Mesendoderm (in vitro differentiated cells): ENCODE results near the gene GPBAR1.

Experiments used
- DNase-seq: peaks from one replicate; pipeline ENCODE4 v3.0.0; 2013
- H2AK5ac ChIP-seq: 2 replicates; pipeline ENCODE4 v1.6.1; 2013; ENCODE audit warnings: low read length, inconsistent platforms
- H2BK120ac ChIP-seq: 2 replicates; pipeline ENCODE4 v1.6.1; 2013; ENCODE audit warnings: low read depth, mild to moderate bottlenecking, low read length, moderate library complexity, mixed read lengths
- H2BK15ac ChIP-seq: replicated peaks from 2 replicates; pipeline ENCODE4 v1.6.1; 2013; ENCODE audit warnings: low read depth, mild to moderate bottlenecking, moderate library complexity
- H2BK5ac ChIP-seq: 2 replicates; pipeline ENCODE4 v1.6.1; 2013; ENCODE audit warnings: low read length, inconsistent platforms
- H3K18ac ChIP-seq: 2 replicates; pipeline ENCODE4 v1.6.1; 2013; ENCODE audit warnings: mild to moderate bottlenecking, low read length, mixed read lengths
- H3K23ac ChIP-seq: one replicate; pipeline ENCODE4 v1.6.1; 2013; ENCODE audit warnings: low read length
- H3K27ac ChIP-seq: 2 replicates; pipeline ENCODE4 v1.5.1; 2013; ENCODE audit warnings: low read depth, mild to moderate bottlenecking, inconsistent platforms, low read length, moderate library complexity
- H3K27me3 ChIP-seq: 2 replicates; pipeline ENCODE4 v1.6.1; 2013; ENCODE audit warnings: low read length, control low read depth, mild to moderate bottlenecking, inconsistent platforms; ENCODE audit not compliant: insufficient read depth, poor library complexity
- H3K36me3 ChIP-seq: 2 replicates; pipeline ENCODE4 v1.6.1; 2013; ENCODE audit warnings: low read length, inconsistent platforms; ENCODE audit not compliant: control insufficient read depth, insufficient read depth
- H3K4ac ChIP-seq: one replicate; pipeline ENCODE4 v1.6.1; 2013; ENCODE audit warnings: low read depth, mild to moderate bottlenecking, low read length, moderate library complexity
- H3K4me1 ChIP-seq: 2 replicates; pipeline ENCODE4 v1.6.1; 2013; ENCODE audit warnings: low read depth, low read length, inconsistent platforms; ENCODE audit not compliant: control insufficient read depth
- H3K4me2 ChIP-seq: 2 replicates; pipeline ENCODE4 v1.6.1; 2013; ENCODE audit warnings: low read length
- H3K4me3 ChIP-seq: 2 replicates; pipeline ENCODE4 v1.5.1; 2013; ENCODE audit warnings: mild to moderate bottlenecking, low read length
- H3K56ac ChIP-seq: one replicate; pipeline ENCODE4 v1.6.1; 2013; ENCODE audit warnings: low read length
- H3K79me1 ChIP-seq: 2 replicates; pipeline ENCODE4 v1.6.1; 2013; ENCODE audit warnings: low read length, inconsistent platforms
- H3K79me2 ChIP-seq: 2 replicates; pipeline ENCODE4 v1.6.1; 2013; ENCODE audit warnings: mild to moderate bottlenecking, low read length; ENCODE audit not compliant: control insufficient read depth, insufficient read depth
- H3K9ac ChIP-seq: 2 replicates; pipeline ENCODE4 v1.6.1; 2013; ENCODE audit warnings: low read length, inconsistent platforms
- H4K5ac ChIP-seq: one replicate; pipeline ENCODE4 v1.6.1; 2013; ENCODE audit warnings: low read length
- H4K8ac ChIP-seq: one replicate; pipeline ENCODE4 v1.6.1; 2013; ENCODE audit warnings: low read depth, mild to moderate bottlenecking, control low read depth, low read length, moderate library complexity
- WGBS: extraction: QIAGEN DNeasy Blood & Tissue Kit; methylation state at CpG from one replicate; pipeline ENCODE4 v1.1.7; 2013; ENCODE audit warnings: low lambda C conversion rate, missing lambda C conversion rate; ENCODE audit not compliant: insufficient coverage; ENCODE audit errors: extremely low coverage; 5-methylcytosine and 5-hydroxymethylcytosine counted together

GPBAR1 gene

DNA sequence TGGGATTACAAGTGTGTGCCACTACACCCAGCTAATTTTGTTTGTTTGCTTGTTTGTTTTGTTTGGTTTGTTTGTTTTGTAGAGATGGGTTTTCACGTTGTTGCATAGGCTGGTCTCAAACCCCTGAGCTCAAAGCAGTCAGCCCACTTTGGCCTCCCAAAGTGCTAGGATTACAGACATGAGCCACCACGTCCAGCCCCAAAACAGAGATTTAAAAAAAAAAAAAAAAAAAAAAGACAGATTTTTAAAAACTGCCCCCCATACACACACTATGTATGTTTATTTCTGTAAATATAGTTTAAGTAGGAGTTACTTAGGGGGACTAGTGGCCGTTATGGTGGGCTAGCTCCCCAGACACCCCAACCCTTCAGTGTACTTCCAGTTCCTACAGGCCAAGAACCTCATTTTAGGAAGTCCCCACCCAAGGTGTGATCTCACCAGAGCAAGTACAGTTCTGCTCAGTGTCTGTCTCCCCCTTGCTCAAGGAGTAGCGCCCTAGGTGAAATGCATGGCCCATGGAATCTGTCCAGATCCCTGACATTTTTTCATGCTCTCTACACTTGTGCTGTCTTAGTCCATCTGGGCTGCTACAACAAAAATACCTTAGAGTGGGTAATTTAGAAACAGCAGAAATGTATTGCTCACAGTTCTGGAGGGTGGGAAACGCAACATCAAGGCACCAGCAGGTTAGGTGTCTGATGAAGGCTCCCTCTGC, 33.1 kb downstream of the GPBAR1 start:
- Histone ChIP-seq H3K9ac (no peak overlapping the region), H3K18ac (no peak overlapping the region), H2AK5ac (no peak overlapping the region), H2BK15ac (no peak overlapping the region), H3K4me3 (no peak overlapping the region), H2BK120ac (no peak overlapping the region), H3K4me2 (no peak overlapping the region), H3K4me1 (peaks cover 7% of the 10 kb centered on the region), H3K4ac (no peak overlapping the region), H4K8ac (no peak overlapping the region), H4K5ac (no peak overlapping the region), H3K23ac (no peak overlapping the region), H2BK5ac (no peak overlapping the region), H3K36me3 (no peaks in the 10 kb centered on the region), H3K27ac (no peak overlapping the region), H3K27me3 (no peaks in the 10 kb centered on the region), H3K79me1 (peaks cover 2% of the 10 kb centered on the region), H3K79me2 (no peaks in the 10 kb centered on the region), H3K56ac (no peak overlapping the region)
- no CpG with 5 or more reads among the region's 5 CpGs for WGBS
- no peak for DNase-seq

DNA sequence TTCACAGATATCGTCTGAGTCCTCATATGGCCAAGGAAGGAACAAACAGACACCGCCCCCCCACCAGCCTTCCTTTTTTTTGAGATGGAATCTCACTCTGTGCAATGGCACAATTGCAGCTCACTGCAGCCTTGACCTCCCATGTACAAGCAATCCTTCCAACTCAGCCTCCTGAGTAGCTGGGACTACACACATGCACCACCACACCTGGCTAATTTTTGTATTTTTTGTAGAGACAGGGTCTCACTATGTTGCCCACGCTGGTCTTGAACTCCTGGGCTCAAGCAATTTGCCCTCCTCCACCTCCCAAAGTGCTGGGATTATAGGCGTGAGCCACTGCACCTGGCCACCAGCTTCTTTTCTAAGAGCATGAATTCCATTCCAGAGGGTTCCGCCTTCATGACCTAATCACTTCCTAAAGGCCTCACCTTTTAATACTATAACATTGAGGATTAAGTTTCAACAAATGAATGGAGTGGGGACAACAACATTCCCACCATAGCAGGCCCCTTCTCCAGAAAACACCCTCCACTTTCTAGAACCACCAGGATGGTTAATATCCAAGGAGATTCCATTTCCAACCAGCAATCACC, 33.7 kb downstream of the GPBAR1 start:
- Histone ChIP-seq H3K4me1 (peaks cover 7% of the 10 kb centered on the region), H2BK120ac (no peak overlapping the region), H3K36me3 (no peaks in the 10 kb centered on the region), H3K27ac (no peak overlapping the region), H4K8ac (no peak overlapping the region), H3K4me2 (no peak overlapping the region), H3K4ac (no peak overlapping the region), H3K56ac (no peak overlapping the region), H2AK5ac (no peak overlapping the region), H3K79me1 (peaks cover 2% of the 10 kb centered on the region), H3K4me3 (no peak overlapping the region), H3K27me3 (no peaks in the 10 kb centered on the region), H4K5ac (no peak overlapping the region), H2BK5ac (no peak overlapping the region), H3K23ac (no peak overlapping the region), H3K18ac (no peak overlapping the region), H3K9ac (no peak overlapping the region), H2BK15ac (no peak overlapping the region), H3K79me2 (no peaks in the 10 kb centered on the region)
- WGBS: no CpG with 5 or more reads among the region's 5 CpGs
- DNase-seq: no peak

DNA sequence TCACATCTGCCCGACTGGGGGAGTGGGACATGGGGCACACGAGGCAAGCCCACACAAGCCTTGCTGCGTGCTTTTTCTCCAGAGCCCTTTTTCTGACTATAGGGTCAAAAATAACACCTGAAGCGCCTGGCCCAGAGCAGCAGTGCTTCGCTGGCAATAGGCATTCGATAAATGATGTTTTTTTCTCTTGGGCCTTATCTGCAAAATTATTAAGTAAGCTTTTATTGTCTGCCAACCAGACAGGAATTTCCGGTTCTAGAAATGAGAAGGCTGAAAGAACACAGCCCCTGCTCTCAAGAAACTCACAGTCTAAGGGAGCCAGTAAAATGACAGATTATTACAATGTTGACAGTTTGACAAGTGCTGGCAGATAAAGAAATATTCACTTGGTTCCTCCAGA, 34.2 kb downstream of the GPBAR1 start:
- no peak overlapping the region for H3K56ac ChIP-seq
- H3K23ac ChIP-seq: no peak overlapping the region
- H2BK5ac ChIP-seq: no peak overlapping the region
- H3K4me2 ChIP-seq: no peak overlapping the region
- no peak overlapping the region for H2BK120ac ChIP-seq
- H3K9ac ChIP-seq: no peak overlapping the region
- no peaks in the 10 kb centered on the region for H3K36me3 ChIP-seq
- H2AK5ac ChIP-seq: no peak overlapping the region
- no peak for DNase-seq
- no CpG with 5 or more reads among the region's 7 CpGs for WGBS
- no peak overlapping the region for H3K4me3 ChIP-seq
- H3K79me1 ChIP-seq: peaks cover 2% of the 10 kb centered on the region
- H2BK15ac ChIP-seq: no peak overlapping the region
- no peak overlapping the region for H4K5ac ChIP-seq
- H3K27me3 ChIP-seq: no peaks in the 10 kb centered on the region
- no peak overlapping the region for H4K8ac ChIP-seq
- no peak overlapping the region for H3K4ac ChIP-seq
- no peak overlapping the region for H3K27ac ChIP-seq
- no peak overlapping the region for H3K18ac ChIP-seq
- H3K4me1 ChIP-seq: peaks cover 3% of the 10 kb centered on the region
- H3K79me2 ChIP-seq: no peaks in the 10 kb centered on the region

DNA sequence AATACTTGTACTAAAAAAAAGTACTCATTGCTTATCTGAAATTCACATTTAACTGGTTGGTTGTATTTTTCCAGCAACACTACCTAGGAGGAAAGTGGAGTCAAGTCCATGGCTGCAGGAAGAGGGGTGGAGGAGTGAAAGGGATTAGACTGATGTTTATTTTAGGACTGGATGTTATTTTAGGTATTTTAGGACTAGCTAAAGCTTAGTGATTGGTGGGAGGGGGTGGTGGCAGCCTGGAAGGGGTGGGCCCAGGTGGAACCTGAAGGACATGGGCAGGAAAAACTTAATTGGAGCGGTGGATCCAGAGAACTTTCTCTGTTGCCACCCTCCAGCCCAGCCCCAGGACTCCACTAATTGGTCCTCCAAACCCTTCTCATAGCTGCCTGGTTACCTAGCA, 35.4 kb downstream of the GPBAR1 start:
- no peaks in the 10 kb centered on the region for H3K79me2 ChIP-seq
- no peak overlapping the region for H4K8ac ChIP-seq
- H2BK120ac ChIP-seq: no peak overlapping the region
- H3K79me1 ChIP-seq: no peaks in the 10 kb centered on the region
- no peaks in the 10 kb centered on the region for H3K27me3 ChIP-seq
- H3K18ac ChIP-seq: no peak overlapping the region
- no peak overlapping the region for H3K27ac ChIP-seq
- H2BK15ac ChIP-seq: no peak overlapping the region
- no peak overlapping the region for H3K9ac ChIP-seq
- no peak overlapping the region for H2BK5ac ChIP-seq
- H3K4ac ChIP-seq: no peak overlapping the region
- H3K4me1 ChIP-seq: no peaks in the 10 kb centered on the region
- H3K56ac ChIP-seq: no peak overlapping the region
- no peak overlapping the region for H3K4me2 ChIP-seq
- no peak overlapping the region for H4K5ac ChIP-seq
- WGBS: no CpG with 5 or more reads among the region's 1 CpG
- no peak overlapping the region for H2AK5ac ChIP-seq
- no peak overlapping the region for H3K23ac ChIP-seq
- no peak for DNase-seq
- no peaks in the 10 kb centered on the region for H3K36me3 ChIP-seq
- H3K4me3 ChIP-seq: no peak overlapping the region

DNA sequence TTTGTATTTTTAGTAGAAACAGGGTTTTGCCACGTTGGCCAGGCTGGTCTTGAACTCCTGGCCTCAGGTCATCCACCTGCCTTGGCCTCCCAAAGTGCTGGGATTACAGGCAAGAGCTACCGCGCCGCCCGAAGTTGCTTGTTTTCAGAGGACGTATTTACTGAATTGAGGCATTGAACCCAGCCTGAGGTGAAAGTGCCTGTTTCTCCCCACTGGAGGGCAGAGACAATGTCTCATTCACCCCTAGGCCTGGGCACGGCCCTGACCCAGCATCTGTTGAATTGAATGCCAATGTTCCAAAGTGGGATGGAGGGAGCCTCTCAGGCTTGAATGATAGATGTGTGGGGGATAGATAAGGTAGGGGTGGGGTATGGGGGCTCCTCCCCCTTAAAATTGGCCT, 36.0 kb downstream of the GPBAR1 start:
- Histone ChIP-seq H3K27me3 (no peaks in the 10 kb centered on the region), H4K8ac (no peak overlapping the region), H3K4ac (no peak overlapping the region), H3K27ac (no peak overlapping the region), H3K4me3 (no peak overlapping the region), H3K23ac (no peak overlapping the region), H2BK120ac (no peak overlapping the region), H3K36me3 (no peaks in the 10 kb centered on the region), H3K79me2 (no peaks in the 10 kb centered on the region), H2BK5ac (no peak overlapping the region), H2AK5ac (no peak overlapping the region), H3K56ac (no peak overlapping the region), H3K79me1 (no peaks in the 10 kb centered on the region), H3K4me1 (no peaks in the 10 kb centered on the region), H4K5ac (no peak overlapping the region), H3K9ac (no peak overlapping the region), H3K18ac (no peak overlapping the region), H3K4me2 (no peak overlapping the region), H2BK15ac (no peak overlapping the region)
- no peak for DNase-seq
- no CpG with 5 or more reads among the region's 7 CpGs for WGBS
